ENCODE results near the gene OR51T1.
"Not testable (repeated sequence)": the region's sequence is repeated elsewhere in the genome, so short reads cannot be mapped to it uniquely, and the experiment has no call there.

The OR51T1 gene, protein sequence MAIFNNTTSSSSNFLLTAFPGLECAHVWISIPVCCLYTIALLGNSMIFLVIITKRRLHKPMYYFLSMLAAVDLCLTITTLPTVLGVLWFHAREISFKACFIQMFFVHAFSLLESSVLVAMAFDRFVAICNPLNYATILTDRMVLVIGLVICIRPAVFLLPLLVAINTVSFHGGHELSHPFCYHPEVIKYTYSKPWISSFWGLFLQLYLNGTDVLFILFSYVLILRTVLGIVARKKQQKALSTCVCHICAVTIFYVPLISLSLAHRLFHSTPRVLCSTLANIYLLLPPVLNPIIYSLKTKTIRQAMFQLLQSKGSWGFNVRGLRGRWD

DNA sequence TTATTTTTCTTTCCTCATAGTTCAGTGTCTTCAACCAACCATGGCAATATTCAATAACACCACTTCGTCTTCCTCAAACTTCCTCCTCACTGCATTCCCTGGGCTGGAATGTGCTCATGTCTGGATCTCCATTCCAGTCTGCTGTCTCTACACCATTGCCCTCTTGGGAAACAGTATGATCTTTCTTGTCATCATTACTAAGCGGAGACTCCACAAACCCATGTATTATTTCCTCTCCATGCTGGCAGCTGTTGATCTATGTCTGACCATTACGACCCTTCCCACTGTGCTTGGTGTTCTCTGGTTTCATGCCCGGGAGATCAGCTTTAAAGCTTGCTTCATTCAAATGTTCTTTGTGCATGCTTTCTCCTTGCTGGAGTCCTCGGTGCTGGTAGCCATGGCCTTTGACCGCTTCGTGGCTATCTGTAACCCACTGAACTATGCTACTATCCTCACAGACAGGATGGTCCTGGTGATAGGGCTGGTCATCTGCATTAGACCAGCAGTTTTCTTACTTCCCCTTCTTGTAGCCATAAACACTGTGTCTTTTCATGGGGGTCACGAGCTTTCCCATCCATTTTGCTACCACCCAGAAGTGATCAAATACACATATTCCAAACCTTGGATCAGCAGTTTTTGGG is at the start of gene OR51T1:
Gene OR51T1 (plus strand): TSS at position 41 of the 641 bp plus-strand sequence. CDS start 0 bp downstream, at position 41.
- no peak for DNase-seq

DNA sequence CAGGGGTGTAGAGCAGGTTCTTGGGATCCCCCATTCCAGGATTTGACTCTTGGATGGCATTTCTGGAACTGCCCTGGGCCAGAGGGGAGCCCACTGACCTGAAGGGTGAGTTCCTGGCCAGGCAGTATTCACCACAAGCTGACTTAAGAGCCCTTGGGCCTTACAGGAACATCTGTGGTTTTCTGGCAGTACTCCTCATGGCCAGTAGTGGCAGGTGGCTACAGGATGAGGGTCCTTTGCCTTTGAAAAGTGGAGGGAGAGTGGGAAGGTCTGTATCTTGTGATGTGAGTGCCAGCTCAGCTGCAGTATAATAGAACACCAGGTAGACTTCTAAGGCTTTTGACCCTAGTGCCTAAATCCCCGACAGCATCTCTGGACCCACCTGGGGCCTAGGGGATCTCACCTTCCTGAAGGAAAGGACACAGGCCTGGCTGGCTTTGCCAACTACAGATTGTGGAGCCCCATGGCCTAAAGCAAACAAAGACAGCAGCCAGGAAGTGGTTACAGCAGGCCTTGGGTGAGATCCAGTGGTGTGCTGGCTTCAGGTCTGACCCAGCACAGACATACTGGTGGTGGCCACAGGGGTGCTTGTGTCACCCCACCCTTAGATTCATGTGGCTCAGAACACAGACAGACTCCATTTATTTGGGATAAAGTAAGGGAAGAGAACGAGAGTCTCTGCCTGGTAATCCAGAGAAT is 41.7 kb upstream of the OR51T1 start:
- DNase-seq: no peak

DNA sequence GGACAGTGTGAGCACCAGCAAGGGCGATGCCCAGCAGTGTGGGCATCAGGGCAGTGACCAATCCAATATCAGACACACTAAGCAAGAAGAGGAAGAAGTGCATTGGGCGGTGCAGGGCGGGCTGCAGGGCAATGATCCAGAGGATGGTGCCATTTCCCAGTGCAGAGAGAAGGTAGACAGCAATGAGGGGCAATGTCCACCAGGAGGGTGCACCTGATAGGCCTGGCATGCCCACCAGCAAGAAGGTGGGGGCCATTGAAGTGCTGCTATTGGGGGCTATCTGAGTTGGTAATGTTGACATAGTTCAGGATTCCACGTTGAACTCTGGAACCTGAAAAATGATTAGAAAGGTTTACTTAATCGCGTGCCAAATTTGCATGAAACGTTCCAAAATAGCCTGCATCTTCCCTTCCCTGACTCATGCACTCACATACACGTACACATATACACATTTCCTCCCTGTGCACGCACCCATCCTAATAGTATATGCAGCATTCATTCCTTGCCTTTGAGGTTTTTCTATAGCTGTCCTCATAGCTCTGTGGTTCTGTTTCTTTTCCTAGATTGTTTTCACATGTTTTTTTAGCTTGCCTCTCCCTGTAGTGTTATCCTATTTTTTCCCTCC is 32.7 kb upstream of the OR51T1 start, which contains the start of gene OR51S1:
Gene OR51S1 (minus strand): TSS at position 301 of the 625 bp plus-strand sequence. CDS start 0 bp downstream, at position 301.
- no peak for DNase-seq

DNA sequence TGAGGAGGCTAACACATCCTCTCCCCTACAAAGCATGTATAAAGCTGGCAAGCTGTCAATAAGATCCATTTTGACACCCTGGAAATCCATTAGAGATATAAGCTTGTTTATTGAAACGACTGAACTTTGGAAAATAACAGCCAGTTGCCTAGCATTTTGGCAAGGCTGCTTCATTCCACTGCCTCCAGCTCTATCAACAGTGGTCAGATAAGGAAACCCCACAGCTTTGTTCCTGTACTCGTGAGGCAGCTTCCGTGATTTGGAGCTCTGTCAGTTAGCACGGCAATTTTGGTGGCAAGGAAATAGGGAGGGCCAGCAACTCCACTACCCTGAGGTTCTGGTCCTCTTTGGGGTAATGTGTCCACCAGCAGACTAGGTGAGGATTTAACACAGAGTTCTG is 30.7 kb upstream of the OR51T1 start:
- DNase-seq: no peak

DNA sequence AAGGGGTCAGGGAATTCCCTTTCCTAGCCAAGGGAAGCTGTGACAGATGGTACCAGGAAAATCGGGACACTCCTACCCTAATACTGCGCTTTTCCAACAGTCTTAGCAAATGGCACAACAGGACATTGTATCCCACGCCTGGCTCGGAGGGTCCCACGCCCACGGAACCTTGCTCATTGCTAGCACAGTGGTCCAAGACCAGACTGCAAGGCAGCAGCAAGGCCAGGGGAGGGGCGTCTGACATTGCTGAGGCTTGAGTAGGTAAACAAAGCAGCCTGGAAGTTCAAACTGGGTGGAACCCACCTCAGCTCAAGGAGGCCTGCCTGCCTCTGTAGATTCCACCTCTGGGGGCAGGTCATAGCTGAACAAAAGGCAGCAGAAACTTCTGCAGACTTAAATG is 27.4 kb upstream of the OR51T1 start:
- DNase-seq: not testable (repeated sequence)

DNA sequence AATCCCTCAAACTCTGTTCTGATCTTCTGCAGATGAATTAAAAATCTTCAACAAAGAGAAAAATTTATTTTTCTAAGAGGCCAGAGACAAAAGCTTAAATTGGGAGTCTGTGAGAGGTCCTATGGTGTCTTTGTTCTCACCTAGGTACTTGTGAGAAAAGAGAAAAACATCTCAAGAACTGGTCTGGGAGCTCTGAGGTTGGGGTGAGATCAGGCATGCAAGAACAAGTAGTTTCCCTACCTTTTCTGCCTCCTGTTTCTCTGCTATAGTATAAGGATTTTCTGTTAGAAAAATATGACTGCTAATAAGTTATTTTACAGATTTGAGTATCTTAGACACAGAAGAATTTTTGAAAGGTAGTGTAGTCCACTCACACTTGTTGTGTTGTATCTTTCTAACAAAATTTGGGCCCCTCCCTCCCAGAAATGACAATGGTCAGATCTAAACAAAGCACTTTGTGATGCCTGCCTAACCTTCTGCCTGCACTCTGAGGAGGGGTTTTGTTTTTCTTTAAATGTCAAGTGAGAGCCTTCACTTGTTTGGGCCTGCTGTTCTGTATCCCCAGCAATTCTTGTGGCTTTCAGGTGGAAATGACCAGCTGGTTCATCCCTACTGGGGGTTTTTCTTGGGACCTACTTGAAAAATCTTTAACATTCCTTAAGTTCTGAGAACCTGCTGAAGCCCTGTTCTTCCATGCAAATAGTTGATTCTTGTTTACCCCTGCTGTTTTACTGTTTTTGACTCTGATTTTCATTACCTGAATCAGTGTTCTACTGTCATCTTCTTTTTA is 19.1 kb upstream of the OR51T1 start:
- no peak for DNase-seq

DNA sequence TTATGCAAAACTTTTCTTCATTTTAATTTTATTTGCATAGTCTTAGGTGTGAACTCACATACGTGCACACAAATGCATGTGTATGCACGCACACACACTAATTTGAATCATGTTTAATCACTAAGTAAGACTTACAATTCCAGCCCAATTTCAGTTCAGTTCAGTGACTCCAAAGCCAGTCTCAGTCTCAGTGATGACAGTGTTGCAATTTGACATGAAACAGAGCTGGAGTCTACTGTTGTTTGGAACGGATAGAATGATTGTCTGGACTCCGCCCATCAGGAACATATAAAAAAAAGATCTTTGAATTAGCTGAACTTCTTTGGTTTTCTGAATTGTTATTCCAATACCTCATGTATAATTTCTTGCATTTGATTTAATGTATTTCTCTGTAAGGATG is 17.8 kb upstream of the OR51T1 start:
- no peak for DNase-seq

DNA sequence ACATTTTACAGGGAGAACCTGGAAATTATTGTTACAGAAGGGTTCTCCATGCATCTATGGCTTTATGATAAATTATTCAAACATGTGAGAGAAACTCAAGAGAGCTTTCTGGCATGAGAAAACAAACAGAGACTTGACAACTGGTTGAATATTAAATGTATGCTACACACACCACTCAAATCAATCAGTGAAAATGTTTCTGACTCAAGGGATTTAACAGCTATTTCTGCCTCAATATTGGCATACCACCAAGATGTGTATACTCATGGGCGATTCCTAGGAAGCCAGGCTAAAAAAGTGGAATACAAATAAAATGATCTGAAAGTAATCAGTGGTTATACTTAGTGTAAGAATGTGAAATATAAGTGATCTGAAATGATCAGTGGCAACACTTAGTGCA is 15.8 kb upstream of the OR51T1 start:
- no peak for DNase-seq

DNA sequence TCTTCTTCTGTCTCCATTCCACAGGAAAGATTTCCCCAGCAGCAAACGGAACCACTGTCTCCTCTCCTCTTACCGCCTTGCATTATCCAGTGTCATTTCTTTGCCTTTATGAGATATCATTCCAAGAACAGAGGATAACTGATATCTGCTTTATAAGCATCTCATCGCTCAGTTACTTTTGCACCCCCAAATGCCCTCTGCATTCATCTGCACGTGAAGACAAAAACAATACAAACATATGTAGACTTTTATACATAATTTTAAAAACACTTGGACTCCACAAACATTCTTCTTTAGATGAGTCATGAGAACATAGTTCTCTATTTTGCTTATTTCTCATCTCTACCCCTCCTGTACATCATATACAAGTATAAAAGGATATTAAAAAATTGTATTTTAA is 512 bp upstream of the OR51T1 start:
- no peak for DNase-seq

DNA sequence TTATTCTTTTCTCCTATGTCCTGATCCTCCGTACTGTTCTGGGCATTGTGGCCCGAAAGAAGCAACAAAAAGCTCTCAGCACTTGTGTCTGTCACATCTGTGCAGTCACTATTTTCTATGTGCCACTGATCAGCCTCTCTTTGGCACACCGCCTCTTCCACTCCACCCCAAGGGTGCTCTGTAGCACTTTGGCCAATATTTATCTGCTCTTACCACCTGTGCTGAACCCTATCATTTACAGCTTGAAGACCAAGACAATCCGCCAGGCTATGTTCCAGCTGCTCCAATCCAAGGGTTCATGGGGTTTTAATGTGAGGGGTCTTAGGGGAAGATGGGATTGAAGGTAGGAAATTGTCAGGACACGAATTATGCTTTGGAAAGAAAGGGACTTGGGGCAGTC is 843 bp downstream of the OR51T1 start:
- no peak for DNase-seq

DNA sequence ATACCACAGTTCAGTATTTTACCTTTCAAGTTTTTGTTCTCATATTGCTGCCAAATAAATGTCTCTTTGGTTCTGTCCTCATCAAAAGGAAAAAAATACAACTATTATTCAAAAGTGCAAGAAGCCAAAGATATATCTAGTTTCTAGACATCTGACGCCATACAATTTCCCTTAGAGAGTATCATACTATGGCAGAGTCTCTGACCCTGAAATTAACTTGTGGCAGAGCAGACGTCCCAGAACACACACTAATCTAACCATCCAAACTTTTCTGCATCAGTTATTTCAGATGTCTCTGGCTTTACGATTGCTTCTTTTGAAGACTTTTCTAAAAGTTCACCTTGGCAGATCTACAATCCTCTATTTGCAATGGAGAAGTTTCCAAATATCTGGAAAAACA is 2.7 kb downstream of the OR51T1 start:
- DNase-seq: no peak

DNA sequence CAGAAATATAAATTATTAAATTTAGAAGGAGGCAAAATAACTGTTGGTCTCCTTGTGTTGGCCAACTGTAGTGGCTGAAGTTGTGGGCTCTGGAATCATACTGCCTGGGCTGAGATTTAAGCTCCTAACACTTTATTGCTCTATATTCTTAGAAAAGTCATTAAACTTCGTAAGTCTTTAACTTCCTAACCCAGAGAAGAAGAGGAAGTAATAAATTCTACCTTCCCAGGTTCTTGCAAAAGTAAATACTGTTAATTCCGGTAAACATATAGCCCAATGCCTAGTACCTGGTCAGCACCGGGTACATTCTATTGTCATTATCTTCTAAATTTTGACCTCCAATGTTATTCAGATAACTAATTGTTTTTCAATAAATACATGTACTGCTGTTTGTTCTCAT is 4.5 kb downstream of the OR51T1 start:
- DNase-seq: no peak

DNA sequence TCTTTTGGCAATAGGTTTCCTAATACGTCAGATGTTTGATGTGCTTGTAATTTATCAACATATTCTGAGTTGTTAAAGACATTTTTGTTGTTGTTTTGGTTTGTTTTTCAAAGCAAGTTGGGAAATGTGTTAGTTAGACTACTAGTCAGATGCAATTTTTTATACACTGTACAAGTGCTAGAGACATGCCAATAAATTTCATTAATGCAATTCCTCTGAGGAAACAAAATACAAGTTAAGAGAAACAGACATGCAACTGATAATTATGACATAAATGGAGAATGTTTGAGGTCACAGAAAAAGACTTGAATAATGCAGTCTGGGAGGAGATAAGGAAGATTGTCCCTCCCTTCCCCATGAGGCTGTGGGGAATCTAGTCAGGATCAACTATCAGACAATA is 5.9 kb downstream of the OR51T1 start:
- no peak for DNase-seq

DNA sequence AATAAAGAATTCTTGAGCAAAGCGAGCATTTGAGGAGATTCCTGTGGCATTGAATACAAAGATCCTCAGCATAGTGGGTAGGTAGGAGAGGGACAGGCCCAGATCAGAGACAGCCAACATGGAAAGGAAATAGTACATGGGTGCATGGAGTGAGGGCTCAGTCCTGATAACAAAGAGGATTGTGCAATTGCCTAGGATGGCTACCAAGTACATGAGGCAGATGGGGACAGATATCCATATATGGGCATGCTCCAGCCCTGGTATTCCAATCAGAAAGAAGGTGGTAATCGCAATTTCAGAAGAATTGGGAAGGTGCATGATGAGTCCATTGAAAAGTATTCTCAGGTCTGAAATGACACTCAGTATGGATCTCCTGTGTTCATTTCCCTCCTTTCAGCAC is 8.6 kb downstream of the OR51T1 start:
- no peak for DNase-seq

DNA sequence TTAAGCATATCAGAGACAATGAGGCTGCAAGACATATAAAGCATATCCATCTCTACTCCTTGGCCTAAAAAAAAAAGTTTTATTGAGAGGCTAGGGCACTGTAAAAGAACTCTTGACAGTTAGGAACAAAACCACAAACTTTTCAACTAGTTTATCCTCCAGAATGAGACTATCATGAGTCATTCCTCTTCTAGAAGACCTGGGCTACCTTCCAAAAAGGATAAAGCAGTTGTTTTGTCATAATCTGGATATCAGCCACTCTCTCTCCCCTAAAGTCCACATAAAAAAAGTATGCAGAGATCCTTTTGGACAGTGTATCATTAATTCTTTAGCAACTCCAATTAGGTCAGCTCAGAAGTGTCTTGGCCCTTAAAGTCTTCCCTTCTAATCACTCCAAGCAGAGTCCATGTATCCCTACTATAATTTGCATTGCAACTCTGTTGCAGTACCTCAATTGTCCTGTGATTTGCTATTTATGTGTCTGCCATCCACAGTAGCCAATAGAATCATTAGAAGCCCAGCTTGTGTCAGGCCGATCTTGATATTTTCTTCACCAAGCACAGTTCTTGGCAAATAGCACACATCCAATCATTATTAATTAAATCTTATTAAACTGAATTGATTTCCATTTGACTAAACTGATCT is 10.4 kb downstream of the OR51T1 start:
- DNase-seq: no peak

DNA sequence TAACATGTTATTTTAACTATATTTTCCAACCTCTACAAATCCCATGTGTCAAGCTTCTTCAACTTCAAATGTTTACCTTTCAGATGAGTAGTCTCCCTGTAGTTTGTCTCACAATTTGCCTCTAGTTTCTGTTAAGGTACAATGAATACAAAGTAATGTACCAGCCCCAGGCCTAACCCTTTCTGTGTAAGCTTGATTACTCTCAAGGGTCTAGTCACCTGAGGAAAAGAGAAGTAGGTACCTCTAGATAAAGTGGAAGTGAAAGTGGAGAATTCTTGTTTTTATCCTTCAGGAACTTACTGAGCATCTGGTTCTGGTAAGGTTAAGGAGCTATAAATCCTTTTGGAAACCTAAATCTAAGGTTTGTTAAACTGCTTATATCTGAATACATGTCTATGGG is 21.8 kb downstream of the OR51T1 start, which contains the start of gene OR51A7:
Gene OR51A7 (plus strand): TSS at position 300 of the 400 bp plus-strand sequence. CDS start 3,587 bp downstream, outside the sequence.
- no peak for DNase-seq

DNA sequence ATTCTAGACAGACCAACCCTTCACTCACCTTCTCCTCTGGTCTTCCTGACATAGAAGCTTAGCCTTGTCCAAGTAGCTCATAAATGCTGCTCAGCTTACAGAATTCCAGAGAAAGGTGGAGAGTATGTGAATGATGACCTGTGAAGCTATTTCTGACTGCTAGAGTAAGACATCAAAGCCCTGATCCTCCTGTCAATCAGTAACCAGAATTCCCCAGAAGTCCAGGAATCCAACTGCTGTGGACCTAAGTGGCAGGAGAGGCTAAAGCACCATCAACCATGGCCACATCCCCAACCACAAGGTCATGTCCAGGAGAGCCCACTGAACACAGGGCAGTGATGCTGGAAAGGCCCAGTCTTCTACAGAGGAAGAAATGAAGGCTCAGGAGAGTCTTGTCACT is 34.9 kb downstream of the OR51T1 start:
- no peak for DNase-seq

DNA sequence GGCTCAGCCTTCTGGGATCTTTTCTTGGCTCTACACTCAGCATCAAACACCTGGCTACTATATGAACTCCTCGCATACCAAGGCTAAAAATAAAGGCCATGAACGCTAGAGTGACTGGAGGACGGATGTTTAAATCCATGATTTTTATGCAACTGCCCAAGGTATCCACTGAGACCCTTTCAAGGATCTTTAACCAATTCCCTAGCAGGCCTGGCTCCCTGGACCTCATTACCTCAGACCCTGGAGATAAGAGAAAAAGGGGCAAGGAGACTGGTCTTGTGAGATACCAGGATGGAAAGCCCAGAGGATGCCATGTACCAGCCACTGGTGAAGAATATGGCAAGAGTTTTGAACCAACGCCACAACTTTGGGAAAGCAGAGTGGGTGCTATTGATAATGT is 37.5 kb downstream of the OR51T1 start, which contains the start of gene OR51G2:
Gene OR51G2 (minus strand): TSS at position 101 of the 400 bp plus-strand sequence. CDS start 3,687 bp downstream, outside the sequence.
- no peak for DNase-seq

DNA sequence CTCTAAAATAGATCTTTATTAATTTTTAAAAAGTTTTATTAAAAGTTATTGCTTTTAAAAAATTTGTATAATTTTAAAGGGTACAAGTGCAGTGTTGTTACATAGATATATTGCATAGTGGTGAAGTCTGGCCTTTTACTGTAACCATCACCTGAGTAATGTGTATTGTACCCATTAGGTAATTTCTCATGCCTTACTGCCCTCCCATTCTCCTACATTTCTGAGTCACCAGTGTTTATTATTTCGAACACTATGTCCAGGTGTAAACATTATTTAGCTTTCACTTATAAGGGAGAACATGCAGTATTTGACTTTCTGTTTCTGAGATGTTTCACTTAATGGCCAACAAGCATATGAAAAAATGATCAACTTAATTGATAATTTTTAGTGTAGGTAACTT is 40.1 kb downstream of the OR51T1 start:
- no peak for DNase-seq

DNA sequence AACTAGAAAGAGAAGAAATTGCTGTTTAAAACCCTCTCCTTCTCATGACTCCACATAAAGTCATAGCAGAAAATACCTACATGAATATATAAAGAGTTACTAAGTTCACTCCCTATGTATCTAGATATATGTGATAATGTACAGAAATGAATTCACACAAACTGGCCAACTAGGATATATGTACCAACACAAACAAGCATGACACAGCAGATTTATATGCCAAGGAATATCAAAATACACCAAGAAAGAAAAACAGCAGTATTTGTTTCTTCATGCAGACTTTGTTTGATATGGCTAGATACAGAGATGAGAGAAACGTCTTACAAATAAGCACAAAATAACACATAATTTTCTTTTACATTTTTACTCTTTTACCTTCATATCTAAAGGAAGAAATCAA is 40.6 kb downstream of the OR51T1 start:
- DNase-seq: no peak

DNA sequence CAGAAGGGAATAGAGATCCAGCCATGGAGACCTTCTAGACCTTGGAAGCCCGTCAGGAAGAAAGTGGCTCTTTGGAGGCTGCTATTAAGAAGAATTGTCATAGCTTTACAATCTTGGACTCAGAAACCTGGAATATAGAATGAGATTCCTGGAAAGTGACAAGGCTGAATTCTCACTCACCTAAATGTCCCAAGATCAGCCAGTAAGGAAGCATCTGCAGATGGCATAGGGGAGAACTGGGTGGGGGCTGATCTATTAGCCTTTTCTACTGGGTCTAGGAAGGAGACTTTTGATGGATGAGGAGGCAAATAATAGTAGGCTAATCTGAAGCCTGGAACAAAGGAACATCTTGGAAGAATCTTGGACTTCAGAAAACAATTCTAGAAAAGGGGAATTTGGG is 42.5 kb downstream of the OR51T1 start, which contains the start of gene OR51G1:
Gene OR51G1 (minus strand): TSS at position 101 of the 400 bp plus-strand sequence. CDS start 0 bp downstream, at position 101.
- DNase-seq: no peak

DNA sequence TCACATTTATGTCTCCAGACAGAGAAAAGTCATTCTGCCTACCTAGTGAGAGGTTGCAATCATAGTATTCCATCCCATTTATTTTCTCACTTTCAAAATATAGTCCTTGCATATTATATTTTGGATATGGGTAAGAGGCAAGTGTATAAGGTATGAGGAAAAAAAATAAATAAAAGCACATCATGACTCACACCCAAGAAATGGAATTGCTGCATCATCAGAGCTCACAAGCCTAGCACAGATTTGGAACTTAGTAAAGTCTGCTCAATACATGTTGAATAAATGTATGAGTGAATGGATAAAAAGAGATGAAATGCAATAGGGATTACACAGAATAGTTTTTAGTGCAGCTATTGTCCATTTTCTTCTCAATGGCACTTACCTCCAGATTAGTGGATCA is 44.9 kb downstream of the OR51T1 start:
- no peak for DNase-seq

Data from stimulated activated CD4-positive, alpha-beta T cell treated with anti-CD3 and anti-CD28 coated beads, Interleukin-4, amount 100 ng/mL, for 4 hours (primary cell).